Activated B cell treated with CpG ODN at 0.5 μM for 24 hours (primary cell): Measurements from ENCODE around the gene SPATA24. TPM values are rescaled to one million over a fixed set of nuclear protein-coding genes. Genes with fewer than 3 reads are reported as not detected.

Source experiments
- ATAC-seq: fragments of 200-7000 bp; cut with Tn5 transposase; one replicate; pipeline ENCODE4 v1.10.0; 2021; ENCODE audit warnings: low read depth, mild to moderate bottlenecking, moderate library complexity
- CTCF ChIA-PET: fragments of 350-600 bp; sonication (Branson Sonifier 250); formaldehyde crosslinking; loops from one replicate; lab custom pipeline; 2021; ENCODE audit warnings: antibody characterized with exemption; lab: Charles Lee
- POLR2A ChIA-PET: fragments of 350-600 bp; sonication (Branson Sonifier 250); formaldehyde crosslinking; loops from one replicate; lab custom pipeline; 2021; ENCODE audit warnings: antibody characterized with exemption; lab: Charles Lee
- DNase-seq: peaks from one replicate; pipeline ENCODE4 v3.0.0; 2022
- H3K27ac Mint-ChIP-seq: one replicate; pipeline ENCODE4 v1.8.0; 2020; ENCODE audit warnings: mixed read lengths
- H3K27me3 Mint-ChIP-seq: one replicate; pipeline ENCODE4 v1.8.0; 2021; ENCODE audit warnings: mixed read lengths
- H3K36me3 Mint-ChIP-seq: one replicate; pipeline ENCODE4 v1.8.0; 2021; ENCODE audit warnings: low read depth, mixed read lengths
- H3K4me1 Mint-ChIP-seq: one replicate; pipeline ENCODE4 v1.8.0; 2021; ENCODE audit warnings: mixed read lengths
- H3K4me3 Mint-ChIP-seq: one replicate; pipeline ENCODE4 v1.8.0; 2020; ENCODE audit warnings: mild to moderate bottlenecking, mixed read lengths
- H3K9me3 Mint-ChIP-seq: one replicate; pipeline ENCODE4 v1.8.0; 2020; ENCODE audit warnings: mixed read lengths
- intact Hi-C: fragments of 100-400 bp; cut with micrococcal nuclease; formaldehyde crosslinking; loops from one replicate; pipeline ENCODE4 v1.15.1; 2024
- total RNA-seq: library from RNA; stranded (reverse); gene quantifications from 2 replicates; pipeline ENCODE4 v1.2.3, GENCODE V29; 2022
- TF ChIP-seq, protein P1 (sequence below): fragments of 200-600 bp; IDR thresholded peaks from one replicate; pipeline ENCODE4 v1.8.0; 2022; ENCODE audit warnings: antibody characterized with exemption, mild to moderate bottlenecking

The SPATA24 gene
- total RNA-seq, 1 donor from 2014 or later = 6.4 TPM

DNA sequence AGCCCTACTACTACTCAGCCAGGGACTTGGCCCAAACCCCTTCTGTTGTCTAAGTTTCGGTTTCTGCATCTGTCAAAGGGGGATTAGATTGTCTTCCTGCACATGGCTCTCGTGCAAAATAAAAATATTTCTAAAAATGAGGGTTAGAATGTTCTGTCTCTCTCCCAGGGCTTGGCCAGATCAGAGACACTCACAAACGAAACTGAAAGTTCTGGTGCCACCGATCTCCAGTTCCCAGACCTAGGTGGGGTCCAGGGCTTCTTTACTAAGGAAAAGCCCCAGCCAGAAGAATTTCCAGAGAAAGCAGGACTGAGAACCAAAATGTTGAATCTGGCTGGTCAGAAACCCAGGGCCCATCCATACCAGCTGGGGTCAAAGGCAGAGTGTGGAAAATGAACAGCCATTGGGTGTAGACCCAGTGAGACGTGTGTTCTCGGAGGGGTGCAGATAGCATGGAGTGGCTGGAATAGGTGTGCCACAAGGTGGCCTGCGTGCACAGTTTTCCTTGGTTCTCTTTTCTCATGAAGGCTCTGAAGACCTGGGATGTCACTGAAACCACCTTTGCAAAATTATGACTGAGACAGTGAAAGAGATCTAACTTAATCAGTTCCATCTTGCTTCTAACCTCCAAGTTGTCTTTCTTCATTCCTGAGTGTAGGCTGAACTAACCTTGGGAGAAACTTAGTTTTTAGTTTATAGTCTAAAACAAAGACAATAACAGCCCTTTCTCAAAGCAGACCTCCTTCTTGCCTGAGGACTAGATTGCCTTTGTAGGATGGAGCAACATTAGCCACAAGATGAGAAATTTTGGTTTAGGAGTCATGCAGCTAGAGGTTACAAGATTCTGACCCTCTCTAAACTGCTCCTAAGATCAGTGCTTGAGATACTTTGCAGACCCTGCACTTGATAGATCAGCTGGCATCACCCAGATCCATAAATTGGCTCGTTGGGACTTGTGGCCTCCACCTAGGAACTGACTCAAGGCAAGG, 18.5 kb downstream of the SPATA24 start:
- Mint-ChIP-seq H3K27me3 (no peaks in the 10 kb centered on the region), H3K36me3 (peaks cover 5% of the 10 kb centered on the region), H3K4me1 (peaks cover 85% of the 10 kb centered on the region), H3K27ac (peak overlapping the region; percentile 95), H3K4me3 (peak overlapping the region; percentile 60), H3K9me3 (no peaks in the 10 kb centered on the region)
- ChIA-PET CTCF (interaction anchor here (1.4 kb wide), 1 partner anchor 44 kb away, joined by 3 read pairs; the partner anchor contains the start of gene PAIP2), POLR2A (interaction anchor here (0.8 kb wide), 2 partner anchors 8 to 19 kb away, joined by 3 to 4 read pairs; partner anchors contain the start of gene SPATA24)
- TF ChIP-seq, protein P1, sequence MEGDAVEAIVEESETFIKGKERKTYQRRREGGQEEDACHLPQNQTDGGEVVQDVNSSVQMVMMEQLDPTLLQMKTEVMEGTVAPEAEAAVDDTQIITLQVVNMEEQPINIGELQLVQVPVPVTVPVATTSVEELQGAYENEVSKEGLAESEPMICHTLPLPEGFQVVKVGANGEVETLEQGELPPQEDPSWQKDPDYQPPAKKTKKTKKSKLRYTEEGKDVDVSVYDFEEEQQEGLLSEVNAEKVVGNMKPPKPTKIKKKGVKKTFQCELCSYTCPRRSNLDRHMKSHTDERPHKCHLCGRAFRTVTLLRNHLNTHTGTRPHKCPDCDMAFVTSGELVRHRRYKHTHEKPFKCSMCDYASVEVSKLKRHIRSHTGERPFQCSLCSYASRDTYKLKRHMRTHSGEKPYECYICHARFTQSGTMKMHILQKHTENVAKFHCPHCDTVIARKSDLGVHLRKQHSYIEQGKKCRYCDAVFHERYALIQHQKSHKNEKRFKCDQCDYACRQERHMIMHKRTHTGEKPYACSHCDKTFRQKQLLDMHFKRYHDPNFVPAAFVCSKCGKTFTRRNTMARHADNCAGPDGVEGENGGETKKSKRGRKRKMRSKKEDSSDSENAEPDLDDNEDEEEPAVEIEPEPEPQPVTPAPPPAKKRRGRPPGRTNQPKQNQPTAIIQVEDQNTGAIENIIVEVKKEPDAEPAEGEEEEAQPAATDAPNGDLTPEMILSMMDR = no peak
- no peak for ATAC-seq
- intact Hi-C loops = loop anchor here (2.0 kb wide), 1 partner anchor 17 kb away; no protein-coding TSS in a partner anchor
- DNase-seq = no peak

DNA sequence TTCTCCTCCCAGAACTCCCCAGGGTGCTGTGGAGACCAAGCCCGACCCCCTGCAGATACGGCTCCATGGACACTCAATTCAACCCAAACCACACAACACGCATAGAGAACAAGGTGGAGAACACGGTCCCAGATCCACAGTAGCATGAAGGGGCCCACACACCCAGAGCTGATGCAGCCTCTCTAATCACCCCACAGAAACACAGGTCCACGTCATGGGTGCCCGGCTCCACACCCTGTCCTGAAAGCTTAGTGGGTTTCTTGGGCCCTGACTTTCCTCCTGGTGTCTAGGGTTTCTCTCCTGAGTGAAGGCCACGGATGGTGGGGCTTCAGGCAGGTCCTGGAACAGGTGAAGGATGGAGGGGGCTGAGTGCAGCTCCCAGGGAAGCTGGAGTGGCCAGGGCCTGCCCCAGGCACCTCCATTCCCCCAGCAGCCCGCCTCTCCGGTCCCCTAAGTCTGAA, 19.3 kb downstream of the SPATA24 start:
- Mint-ChIP-seq H3K4me1 (peaks cover 80% of the 10 kb centered on the region), H3K27me3 (no peaks in the 10 kb centered on the region), H3K4me3 (peak overlapping the region; percentile 60), H3K36me3 (peaks cover 5% of the 10 kb centered on the region), H3K9me3 (no peaks in the 10 kb centered on the region), H3K27ac (peak overlapping the region; percentile 95)
- DNase-seq (no peak), ATAC-seq (no peak)
- CTCF ChIA-PET = interaction anchor here (1.4 kb wide), 1 partner anchor 43 kb away, joined by 3 read pairs; the partner anchor contains the start of gene PAIP2
- POLR2A ChIA-PET = interaction anchor here (0.8 to 1.2 kb wide), 4 partner anchors 9 to 91 kb away, joined by 3 to 4 read pairs (median 3); partner anchors contain the start of gene PAIP2
- intact Hi-C loops = no loop called here
- TF ChIP-seq, protein P1 = no peak

DNA sequence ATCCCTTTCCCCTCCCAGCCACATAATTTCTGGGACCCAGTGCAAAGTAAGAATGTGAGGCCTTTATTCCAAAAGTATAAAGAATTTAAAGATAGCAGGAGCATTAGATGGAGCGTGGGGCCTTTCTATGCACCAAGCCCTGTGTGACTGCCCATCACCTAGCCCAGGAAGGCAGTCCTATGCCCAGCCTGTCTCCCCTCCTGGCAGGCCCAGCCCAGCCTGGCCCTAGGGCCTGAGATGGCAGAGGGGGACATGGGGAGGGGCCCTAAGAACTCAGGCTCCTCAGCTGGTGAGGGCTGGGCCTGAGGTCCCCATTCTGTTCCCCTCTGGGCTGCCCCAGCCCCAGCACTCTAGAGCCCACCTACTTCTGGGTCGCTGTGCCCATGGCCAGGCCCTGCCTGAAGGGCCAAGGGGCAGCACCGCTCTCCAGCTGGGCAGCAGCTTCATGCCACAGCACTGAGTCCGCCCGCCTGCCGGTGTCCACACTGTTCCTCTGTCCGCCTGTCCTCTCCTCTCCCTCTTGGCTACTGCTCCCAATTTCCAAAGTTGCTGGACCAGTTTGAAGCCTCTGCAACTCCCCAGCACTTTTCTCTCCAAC, 19.8 kb downstream of the SPATA24 start:
- Mint-ChIP-seq H3K27ac (peak overlapping the region; percentile 95), H3K36me3 (peaks cover under 1% of the 10 kb centered on the region), H3K27me3 (no peaks in the 10 kb centered on the region), H3K9me3 (no peaks in the 10 kb centered on the region), H3K4me1 (peaks cover 75% of the 10 kb centered on the region), H3K4me3 (peak overlapping the region; percentile 60)
- intact Hi-C loops = no loop called here
- ATAC-seq = no peak
- ChIA-PET CTCF (interaction anchor here (1.4 kb wide), 1 partner anchor 42 kb away, joined by 3 read pairs; the partner anchor contains the start of gene PAIP2), POLR2A (interaction anchor here (0.8 to 1.2 kb wide), 4 partner anchors 9 to 90 kb away, joined by 3 to 4 read pairs (median 3); partner anchors contain the start of gene PAIP2)
- DNase-seq = no peak
- TF ChIP-seq, protein P1 = no peak

DNA sequence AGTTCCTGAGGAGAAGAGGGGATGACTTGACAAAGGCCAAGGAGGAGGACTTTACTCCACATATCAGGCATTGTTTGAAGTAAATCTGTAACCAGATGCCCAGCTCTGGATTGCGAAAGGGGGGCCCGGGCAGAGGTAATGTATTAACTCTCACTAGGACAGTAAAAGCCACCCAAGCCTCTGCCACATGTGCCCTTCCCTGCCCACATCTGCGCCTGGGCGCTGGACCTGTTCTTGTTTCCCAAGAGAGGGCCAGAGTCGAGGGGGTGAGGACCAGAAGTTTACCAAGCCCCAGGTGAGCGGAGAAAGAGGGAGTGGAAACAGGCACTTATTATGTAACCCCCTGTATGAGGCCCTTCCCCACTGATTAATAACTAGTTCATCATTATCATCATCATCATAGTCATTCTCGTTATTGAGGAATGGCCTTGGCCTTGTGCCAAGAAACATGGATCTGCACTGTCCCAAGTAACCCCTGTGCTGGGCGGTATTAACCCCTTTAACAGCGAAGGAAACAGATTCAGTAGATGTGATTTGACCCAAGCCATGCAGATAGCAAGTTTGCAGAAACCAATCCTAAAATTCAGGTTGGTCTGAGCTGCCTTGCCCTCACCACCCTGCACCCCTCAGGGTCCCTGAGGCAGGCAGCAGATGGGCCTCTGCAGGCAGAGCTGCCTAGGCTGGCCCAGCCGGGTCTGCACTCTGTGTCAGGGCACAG, 20.5 kb downstream of the SPATA24 start, which contains the start of gene SLC23A1:
Gene SLC23A1, minus strand, starts transcription at position 23 of the 718 bp plus-strand sequence. CDS start 44 bp downstream, outside the sequence.
- ChIA-PET POLR2A (interaction anchor here (1.0 to 1.2 kb wide), 3 partner anchors 41 to 89 kb away, joined by 3 read pairs; partner anchors contain the start of gene PAIP2), CTCF (interaction anchor here (1.4 kb wide), 1 partner anchor 42 kb away, joined by 3 read pairs; the partner anchor contains the start of gene PAIP2)
- DNase-seq (no peak), ATAC-seq (no peak)
- Mint-ChIP-seq H3K4me1 (peaks cover 69% of the 10 kb centered on the region), H3K4me3 (no peak within 1 kb of the TSS), H3K9me3 (no peaks in the 10 kb centered on the region), H3K36me3 (no peaks in the 10 kb centered on the region), H3K27ac (peak within 1 kb of the TSS; percentile 7), H3K27me3 (no peaks in the 10 kb centered on the region)
- intact Hi-C loops = no loop called here
- TF ChIP-seq, protein P1 = no peak
